Activated CD8-positive, alpha-beta memory T cell treated with anti-CD3 and anti-CD28 coated beads for 1 hour (primary cell): Measurements from ENCODE around the gene ARF1.
A peak's percentile ranks its signal among the peaks of the same experiment; 100 is the strongest.
"Not testable (repeated sequence)": the region's sequence is repeated elsewhere in the genome, so short reads cannot be mapped to it uniquely, and the experiment has no call there.

Experiments
- DNase-seq, 2 donors: peaks; one replicate each; pipeline ENCODE4 v3.0.0-alpha.2; 2020; ENCODE audit warnings: low read depth in 1 of 2; ENCODE audit errors: extremely low read depth in 1 of 2

The ARF1 gene

DNA sequence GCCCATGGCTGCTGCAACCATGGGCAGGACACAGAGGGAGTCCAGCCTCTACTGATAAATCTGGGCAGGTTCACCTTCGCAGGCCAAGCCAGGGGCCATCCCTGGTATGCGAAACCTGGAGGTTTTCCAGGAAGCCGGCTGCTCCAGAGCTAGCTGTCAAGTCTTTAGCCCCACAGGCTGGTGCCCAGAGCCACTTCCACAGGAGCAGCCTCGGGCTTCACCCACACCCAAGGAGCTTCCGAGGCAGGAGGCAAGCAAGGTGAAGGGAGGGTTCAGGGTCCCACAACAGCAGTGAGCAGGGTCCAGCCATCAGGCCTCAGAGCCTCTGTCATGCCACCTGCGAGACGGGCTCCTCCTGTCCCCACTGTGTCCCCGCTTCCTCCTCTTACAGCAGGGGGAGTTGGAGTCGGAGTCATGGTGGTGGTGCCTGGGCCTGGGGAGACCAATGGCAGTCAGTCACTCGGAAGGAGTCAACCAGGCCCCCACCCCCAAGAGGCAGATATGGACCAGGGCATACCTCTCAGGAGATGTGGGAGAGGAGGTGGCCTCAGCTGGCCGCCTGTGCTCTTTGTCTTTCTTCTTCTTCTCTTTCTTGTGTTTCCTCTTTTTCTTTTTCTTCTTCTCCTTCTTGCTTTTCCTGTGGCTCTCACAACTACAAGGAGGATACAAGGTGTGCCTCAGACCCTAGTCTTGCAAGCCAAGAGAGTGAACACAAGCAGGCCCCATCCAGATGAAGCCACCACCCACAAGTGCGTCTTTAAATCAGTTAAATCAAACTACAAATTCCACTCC, 18.5 kb downstream of the ARF1 start:
- no peak for DNase-seq

DNA sequence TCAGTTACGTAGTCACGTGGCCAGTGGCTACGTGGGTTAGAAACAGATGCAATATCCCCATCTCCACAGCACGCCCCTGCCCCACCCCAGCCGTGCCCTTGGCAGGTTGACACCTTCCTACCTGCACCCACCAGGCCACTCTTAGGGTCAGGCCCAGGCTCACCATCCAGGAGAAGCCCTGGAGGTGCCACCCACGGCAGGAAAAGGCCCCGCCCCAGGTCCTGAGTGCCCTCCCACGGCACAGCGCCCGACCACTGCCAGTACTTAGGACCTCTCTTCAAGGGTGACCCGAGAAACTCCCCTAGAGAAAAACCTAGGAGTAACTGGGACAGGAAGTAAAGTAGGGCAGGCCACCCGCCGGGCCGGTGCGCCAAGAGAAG, 19.1 kb downstream of the ARF1 start:
- no peak for DNase-seq

GRCh38 chr1:228101994-228102790, 19.7 kb downstream of the ARF1 start:
- DNase-seq: no peak

- DNase-seq: peak; percentile 82 to 91
These were observed 20.5 kb downstream of the ARF1 start, which contains the start of gene C1orf35 for GRCh38 chr1:228102791-228103620. TSS of gene C1orf35 (minus strand) at chr1:228103325. CDS start at chr1:228103227, 98 bp downstream.

DNA sequence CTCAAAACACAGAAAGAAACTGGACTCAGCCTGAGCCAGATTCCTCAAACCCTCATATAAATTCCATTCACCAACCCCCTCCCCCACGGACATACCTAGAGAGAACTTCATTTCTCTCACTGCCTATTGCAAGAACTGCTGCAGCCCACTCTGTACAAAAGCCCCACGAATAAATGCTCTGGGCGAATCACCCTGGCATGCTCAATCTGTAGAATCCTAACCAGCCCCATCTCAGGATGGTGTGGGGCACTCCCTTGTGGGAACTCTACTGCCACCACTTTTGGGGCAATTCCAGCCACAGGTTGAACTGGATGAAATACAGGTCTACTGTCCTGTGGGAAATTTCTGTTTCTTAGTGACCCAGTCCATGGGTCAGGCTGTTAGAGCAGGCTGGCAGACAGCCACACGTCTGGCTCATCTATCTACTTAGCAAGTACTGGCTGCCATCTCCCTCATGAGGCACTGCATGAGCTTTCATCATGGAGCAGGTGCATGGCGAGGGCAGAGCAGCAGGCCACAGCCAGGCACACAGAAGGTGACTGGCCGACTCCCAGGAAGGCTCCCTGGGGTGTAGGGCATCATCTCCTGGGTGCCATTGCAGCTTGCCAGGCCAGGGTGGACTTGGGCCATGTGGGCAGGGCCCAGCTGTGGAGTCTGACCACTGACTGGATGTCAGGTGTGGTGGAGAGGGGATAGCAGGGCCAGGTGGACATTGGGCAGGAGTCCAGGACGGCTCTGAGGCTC, 22.2 kb downstream of the ARF1 start:
- DNase-seq: no peak

- DNase-seq: no peak
These were observed 22.9 kb downstream of the ARF1 start for GRCh38 chr1:228105270-228105995.

- no peak for DNase-seq
These were observed 23.7 kb downstream of the ARF1 start for GRCh38 chr1:228105996-228106799.

GRCh38 chr1:228106800-228107054, 24.2 kb downstream of the ARF1 start:
- DNase-seq: no peak

DNA sequence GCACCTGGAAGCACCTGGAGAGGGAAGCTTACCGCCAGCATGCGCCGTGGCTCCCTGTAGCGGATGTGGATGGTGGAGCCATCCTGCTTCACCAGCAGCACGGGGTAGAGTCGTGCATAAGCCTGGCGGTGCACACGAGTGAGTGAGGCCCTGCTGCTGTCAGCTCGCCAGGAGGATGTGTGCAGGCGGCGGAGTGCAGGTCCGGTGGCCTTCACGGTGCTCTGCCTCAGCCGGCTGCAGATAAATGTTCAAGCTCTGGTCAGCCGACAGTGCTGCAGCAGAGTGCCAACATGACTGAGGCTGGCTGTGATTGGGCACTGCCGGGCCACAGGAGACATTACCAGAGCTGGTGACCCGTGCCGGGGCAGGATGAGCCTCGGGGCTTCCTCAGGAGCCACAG, 25.1 kb downstream of the ARF1 start:
- DNase-seq: no peak

DNA sequence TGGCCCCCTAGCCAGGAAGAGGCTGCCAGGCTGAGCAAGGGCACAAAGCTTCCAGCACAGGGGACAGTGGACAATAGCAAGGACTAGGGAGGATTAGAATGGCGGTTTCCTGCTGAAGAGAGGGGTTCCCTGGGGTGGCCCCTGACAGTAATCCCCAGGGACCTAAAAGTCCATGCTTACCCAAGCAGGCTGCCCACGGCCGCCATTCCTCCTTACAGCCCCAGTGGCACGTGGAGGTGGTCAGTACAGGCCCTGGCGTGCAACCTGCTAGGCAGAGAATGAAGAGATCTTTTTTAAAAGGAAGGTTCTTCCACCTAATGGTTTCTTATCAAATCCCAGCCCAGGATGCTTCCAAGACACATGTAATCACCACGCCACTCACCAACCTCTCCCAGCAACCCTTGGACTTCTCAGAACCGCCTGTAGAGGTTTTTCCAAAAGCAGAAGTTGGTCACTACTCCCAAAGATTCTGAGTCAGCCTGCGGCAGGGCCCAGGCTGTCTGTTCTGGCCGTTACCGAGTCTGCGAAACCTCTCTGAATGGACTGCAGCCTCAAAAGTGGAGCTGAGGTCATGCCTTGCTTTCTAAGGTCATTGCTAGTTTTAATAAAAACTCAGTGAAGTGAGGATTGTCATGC, 25.7 kb downstream of the ARF1 start:
- DNase-seq: no peak

DNA sequence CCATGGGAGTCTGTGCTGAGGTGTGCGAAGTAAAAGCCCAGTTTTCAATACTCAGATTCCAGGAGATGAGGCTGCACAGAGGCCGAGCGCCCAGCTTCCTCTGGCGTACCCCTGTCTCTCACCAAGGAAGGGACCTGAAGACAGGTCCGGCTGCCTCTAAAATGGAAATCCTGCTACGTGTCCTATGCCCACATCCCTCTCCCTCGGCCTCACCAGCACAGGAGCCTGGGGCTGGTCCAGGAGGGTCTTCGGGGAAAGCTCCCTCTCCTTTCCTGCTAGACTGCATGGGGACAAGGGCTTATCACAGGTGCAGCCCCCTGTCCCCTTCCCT, 26.2 kb downstream of the ARF1 start:
- no peak for DNase-seq

DNA sequence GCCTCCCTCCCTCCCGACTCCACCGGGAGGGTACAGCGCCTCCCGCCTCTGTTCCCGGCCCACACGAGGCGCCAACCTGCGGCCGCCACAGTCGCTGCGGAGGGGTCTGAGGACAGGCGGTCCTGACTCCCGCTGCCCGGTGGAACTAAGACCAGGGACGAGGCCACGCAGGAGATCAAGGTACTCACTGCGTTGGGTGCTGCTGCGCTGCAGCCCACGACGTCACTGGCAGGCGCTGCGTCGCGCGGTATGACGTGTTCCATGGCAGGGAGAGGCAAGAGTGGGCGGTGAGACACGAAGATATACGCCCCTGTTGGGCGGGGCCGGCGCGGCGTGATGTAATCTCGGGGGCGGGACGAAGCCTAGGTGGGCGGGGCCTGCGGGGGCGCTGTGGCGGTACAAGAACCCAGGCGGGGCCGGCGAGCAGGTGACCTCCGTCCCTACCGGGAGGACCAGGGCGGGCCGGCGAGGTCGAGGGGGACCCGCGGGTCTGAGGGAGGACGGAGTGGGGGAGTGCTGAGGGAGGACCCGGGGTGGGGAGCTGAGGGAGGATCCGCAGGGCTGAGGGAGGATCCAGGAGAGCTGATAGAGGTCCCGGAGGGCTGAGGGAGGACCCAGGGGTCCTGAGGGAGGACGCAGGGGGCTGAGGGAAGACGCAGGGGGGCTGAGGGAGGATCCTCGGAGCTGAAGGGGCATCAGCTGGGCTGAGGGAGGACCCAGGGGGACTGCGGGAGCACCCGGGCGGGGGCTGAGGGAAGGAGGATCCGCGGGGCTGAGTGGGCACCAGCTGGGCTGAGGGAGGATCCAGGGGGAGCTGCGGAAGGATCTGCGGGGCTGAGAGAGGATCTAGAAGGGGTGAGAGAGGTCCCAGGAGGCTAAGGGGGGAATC, 26.8 kb downstream of the ARF1 start, which contains the start of gene MRPL55:
Gene MRPL55 (minus strand): TSS at position 227 of the 889 bp plus-strand sequence. CDS start 1,039 bp downstream, outside the sequence.
- DNase-seq: peak; percentile 89 to 99

GRCh38 chr1:228109962-228110488, 27.5 kb downstream of the ARF1 start:
- no peak for DNase-seq

DNA sequence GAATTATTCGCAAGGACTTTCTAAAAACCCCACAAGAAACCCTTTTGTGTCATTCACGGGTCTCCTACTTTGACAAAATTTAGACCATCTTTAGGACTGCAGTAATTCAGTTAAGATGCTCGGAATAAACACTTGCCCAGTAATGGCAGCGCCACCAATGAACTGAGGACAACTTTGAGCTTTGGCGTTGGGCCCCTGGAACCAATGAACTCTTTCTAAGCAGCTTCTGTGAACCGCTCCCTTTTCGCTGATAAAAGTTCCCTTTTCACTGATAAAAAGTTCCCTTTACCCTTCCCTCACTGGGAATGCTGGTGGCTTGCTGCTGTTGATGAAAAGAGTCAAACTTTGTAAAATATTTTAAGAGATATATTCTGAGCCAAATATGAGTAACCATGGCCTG, 28.0 kb downstream of the ARF1 start:
- DNase-seq: no peak

DNA sequence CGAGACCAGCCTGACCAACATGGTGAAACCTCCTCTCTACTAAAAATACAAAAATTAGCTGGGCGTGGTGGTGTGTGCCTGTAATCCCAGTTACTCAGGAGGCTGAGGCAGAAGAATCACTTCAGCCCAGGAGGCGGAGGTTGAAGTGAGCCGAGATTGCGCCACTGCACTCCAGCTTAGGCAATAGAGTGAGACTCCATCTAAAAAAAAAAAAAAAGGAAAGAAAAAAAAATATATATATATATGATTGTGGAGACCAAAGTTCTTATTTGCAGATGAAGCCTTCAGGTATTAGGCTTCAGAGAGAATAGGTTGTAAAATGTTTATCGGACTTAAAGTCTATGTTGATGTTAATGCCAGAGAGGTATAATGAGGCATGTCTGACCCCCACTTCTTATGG, 28.8 kb downstream of the ARF1 start:
- not testable (repeated sequence) for DNase-seq

DNA sequence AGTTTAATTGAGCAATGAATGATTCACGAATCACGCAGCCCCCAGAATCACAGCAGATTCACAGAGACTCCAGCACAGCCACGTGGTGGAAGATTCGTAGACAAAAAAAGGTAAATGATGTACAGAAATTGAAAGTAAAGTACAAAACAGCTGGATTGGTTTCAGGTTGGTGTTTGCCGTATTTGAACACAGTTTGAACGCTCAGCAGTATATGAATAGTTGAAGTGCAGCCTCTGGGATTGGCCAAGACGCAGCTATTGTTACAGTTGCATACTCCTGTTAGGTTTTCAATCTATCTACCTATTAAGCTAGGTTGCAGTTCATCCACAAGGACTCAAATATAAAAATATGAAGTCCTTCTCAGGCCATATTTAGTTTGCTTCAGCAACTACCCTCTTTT, 29.7 kb downstream of the ARF1 start:
- DNase-seq: no peak

DNA sequence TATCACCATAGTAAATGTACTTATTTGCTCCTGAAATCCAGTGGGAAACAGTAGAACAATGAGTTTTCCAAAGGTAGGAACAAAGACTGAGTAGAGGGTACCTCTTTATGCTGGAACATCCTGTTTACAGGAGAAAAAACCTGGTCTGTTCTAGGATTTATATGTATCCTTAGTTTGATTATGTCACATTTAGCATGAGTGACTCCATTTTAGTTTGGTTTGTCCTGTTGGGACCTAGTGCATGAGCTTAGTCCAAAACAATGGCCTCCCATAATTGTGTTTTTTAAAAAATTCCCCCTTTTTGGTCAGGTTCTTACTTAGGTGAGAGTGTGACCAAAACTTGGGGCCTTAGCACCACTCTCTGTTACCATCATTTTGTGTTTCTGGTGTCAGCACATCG, 30.1 kb downstream of the ARF1 start:
- no peak for DNase-seq

- no peak for DNase-seq
These were observed 32.3 kb downstream of the ARF1 start for GRCh38 chr1:228114827-228115226.
